Calu3 (cell line): ENCODE data around the gene SLBP. TPM values are rescaled to one million over a fixed set of nuclear protein-coding genes. Genes with fewer than 3 reads are reported as not detected.

ENCODE experiments used
- BruUV-seq: library from RNA; stranded (reverse); fragments of 400-500 nt; replicated peaks from 2 replicates; lab custom pipeline; 2021; lab: Mats Ljungman, UMichigan
- CTCF ChIA-PET: fragments of 300-600 bp; sonication (Branson Sonifier 250); formaldehyde crosslinking; loops from one replicate; lab custom pipeline; 2022; ENCODE audit warnings: antibody characterized with exemption; lab: Charles Lee
- DNase-seq: peaks from one replicate; pipeline ENCODE4 v3.0.0; 2022
- H3K27ac Mint-ChIP-seq: one replicate; pipeline ENCODE4 v1.8.0; 2022; ENCODE audit warnings: mixed read lengths; ENCODE audit not compliant: unreplicated experiment
- H3K27me3 Mint-ChIP-seq: one replicate; pipeline ENCODE4 v1.8.0; 2022; ENCODE audit warnings: mixed read lengths; ENCODE audit not compliant: unreplicated experiment
- H3K36me3 Mint-ChIP-seq: one replicate; pipeline ENCODE4 v1.8.0; 2022; ENCODE audit warnings: mild to moderate bottlenecking, moderate library complexity, mixed read lengths; ENCODE audit not compliant: insufficient read depth, unreplicated experiment
- H3K4me1 Mint-ChIP-seq: one replicate; pipeline ENCODE4 v1.8.0; 2022; ENCODE audit warnings: mild to moderate bottlenecking, low read depth, mixed read lengths; ENCODE audit not compliant: unreplicated experiment
- H3K4me3 Mint-ChIP-seq: one replicate; pipeline ENCODE4 v1.8.0; 2022; ENCODE audit warnings: mild to moderate bottlenecking, low read depth, moderate library complexity, mixed read lengths; ENCODE audit not compliant: unreplicated experiment
- H3K9me3 Mint-ChIP-seq: one replicate; pipeline ENCODE4 v1.8.0; 2022; ENCODE audit warnings: low read depth, mixed read lengths; ENCODE audit not compliant: unreplicated experiment
- intact Hi-C: fragments of 100-400 bp; cut with micrococcal nuclease; formaldehyde crosslinking; loops from one replicate; pipeline ENCODE4 v1.10.0; 2022; ENCODE audit not compliant: unreplicated experiment
- total RNA-seq: library from RNA; stranded (reverse); gene quantifications from 2 replicates; pipeline ENCODE4 v1.2.3, GENCODE V29; 2022
- TF ChIP-seq, protein P1 (sequence below): fragments of 200-600 bp; IDR thresholded peaks from one replicate; pipeline ENCODE4 v1.8.0; 2022; ENCODE audit warnings: antibody characterized with exemption; ENCODE audit not compliant: unreplicated experiment

Gene SLBP
- total RNA-seq, 1 experiment from 2014 or later, result 46.1 TPM

DNA sequence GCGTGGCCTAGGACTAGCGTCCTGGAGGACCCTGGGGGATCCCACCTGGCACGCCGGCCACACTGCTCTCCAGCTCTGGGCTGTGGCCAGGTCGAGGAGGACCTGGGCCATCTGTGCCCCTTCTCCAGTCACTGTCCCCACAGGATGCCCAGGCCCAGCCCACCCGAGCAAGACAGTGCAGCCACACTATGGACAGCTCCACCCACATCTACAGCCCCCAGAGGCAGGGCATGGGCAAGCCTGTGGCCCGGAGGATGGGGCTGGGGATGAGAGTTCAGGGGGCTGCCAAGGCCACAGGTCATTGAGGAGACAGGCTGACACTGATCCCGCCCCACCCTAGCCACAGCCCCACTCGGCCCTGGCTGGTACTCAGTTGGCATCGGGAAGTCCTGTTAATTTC, 58.3 kb downstream of the SLBP start:
- CTCF ChIA-PET, result no interaction called here
- H3K4me3 Mint-ChIP-seq, result no peak overlapping the region

DNA sequence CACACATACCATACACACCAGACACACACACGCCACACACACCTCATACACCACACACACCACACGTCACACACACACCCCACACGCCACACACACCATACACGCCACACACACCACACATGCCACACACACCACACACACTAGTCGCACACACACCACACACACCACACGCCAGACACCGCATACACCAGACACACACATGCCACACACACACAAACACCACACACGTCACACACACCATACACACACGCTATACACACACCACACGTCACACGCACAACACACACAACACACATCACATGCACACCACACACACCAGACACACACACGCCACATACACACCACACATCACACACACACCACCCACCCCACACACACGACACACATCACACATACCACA, 60.0 kb downstream of the SLBP start:
- Mint-ChIP-seq H3K36me3 (no peaks in the 10 kb centered on the region), H3K4me3 (no peak overlapping the region), H3K27me3 (no peaks in the 10 kb centered on the region), H3K9me3 (no peaks in the 10 kb centered on the region), H3K27ac (no peak overlapping the region), H3K4me1 (no peaks in the 10 kb centered on the region)
- intact Hi-C loops, result no loop called here
- BruUV-seq, result no TSS peak
- TF ChIP-seq, protein P1, sequence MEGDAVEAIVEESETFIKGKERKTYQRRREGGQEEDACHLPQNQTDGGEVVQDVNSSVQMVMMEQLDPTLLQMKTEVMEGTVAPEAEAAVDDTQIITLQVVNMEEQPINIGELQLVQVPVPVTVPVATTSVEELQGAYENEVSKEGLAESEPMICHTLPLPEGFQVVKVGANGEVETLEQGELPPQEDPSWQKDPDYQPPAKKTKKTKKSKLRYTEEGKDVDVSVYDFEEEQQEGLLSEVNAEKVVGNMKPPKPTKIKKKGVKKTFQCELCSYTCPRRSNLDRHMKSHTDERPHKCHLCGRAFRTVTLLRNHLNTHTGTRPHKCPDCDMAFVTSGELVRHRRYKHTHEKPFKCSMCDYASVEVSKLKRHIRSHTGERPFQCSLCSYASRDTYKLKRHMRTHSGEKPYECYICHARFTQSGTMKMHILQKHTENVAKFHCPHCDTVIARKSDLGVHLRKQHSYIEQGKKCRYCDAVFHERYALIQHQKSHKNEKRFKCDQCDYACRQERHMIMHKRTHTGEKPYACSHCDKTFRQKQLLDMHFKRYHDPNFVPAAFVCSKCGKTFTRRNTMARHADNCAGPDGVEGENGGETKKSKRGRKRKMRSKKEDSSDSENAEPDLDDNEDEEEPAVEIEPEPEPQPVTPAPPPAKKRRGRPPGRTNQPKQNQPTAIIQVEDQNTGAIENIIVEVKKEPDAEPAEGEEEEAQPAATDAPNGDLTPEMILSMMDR, result no peak
- CTCF ChIA-PET, result no interaction called here
- no peak for DNase-seq

More for the DNA sequence above, 58.3 kb downstream of the SLBP start:
- no TSS peak for BruUV-seq
- DNase-seq, result no peak
- intact Hi-C loops, result no loop called here
- Mint-ChIP-seq H3K36me3 (no peaks in the 10 kb centered on the region), H3K27ac (no peak overlapping the region), H3K4me1 (no peaks in the 10 kb centered on the region), H3K9me3 (no peaks in the 10 kb centered on the region), H3K27me3 (no peaks in the 10 kb centered on the region)
- TF ChIP-seq, protein P1, result no peak

DNA sequence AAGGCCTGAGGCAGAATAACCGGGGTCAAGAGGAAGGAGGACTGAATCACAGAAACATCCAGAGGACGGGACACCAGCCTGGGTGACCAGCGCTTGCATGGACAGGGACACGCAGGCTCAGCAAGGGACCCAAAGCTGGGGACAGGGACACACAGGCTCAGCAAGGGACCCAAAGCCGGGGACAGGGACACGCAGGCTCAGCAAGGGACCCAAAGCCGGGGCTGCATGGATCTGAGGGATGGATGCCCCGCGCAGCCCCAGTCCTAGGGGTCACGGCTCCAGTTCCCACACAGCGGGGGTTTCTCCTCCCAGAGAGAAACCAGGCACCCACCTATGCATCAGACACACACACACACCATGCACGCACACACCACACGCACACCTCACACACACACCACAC, 60.5 kb downstream of the SLBP start:
- Mint-ChIP-seq H3K4me1 (no peaks in the 10 kb centered on the region), H3K27me3 (no peaks in the 10 kb centered on the region), H3K4me3 (no peak overlapping the region), H3K9me3 (no peaks in the 10 kb centered on the region), H3K36me3 (no peaks in the 10 kb centered on the region), H3K27ac (no peak overlapping the region)
- DNase-seq, result no peak
- no TSS peak for BruUV-seq
- intact Hi-C loops, result no loop called here
- CTCF ChIA-PET, result no interaction called here
- TF ChIP-seq, protein P1, result no peak

DNA sequence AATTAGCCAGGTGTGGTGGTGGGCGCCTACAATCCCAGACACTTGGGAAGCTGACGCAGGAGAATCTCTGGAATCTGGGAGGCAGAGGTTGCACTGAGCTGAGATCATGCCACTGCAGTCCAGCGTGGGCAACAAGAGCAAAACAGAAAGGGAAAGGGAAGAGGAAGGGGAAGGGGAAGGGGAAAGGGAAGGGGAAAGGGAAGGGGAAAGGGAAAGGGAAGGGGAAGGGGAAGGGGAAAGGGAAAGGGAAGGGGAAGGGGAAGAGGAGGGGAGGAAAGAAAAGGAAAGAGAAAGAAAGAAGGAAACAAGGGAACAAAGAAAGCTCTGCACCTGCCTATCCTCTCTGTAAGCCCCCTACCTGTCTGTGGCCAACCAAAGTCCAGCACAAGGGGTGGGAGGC, 63.2 kb downstream of the SLBP start:
- no peaks in the 10 kb centered on the region for H3K36me3 Mint-ChIP-seq
- H3K27ac Mint-ChIP-seq, result no peak overlapping the region
- H3K27me3 Mint-ChIP-seq, result no peaks in the 10 kb centered on the region
- no peak for DNase-seq
- CTCF ChIA-PET, result interaction anchor here (0.6 to 1.5 kb wide), 2 partner anchors 77 to 109 kb away, joined by 3 to 4 read pairs; no protein-coding TSS in a partner anchor
- TF ChIP-seq, protein P1, result no peak
- H3K4me1 Mint-ChIP-seq, result no peaks in the 10 kb centered on the region
- no TSS peak for BruUV-seq
- intact Hi-C loops, result no loop called here
- no peaks in the 10 kb centered on the region for H3K9me3 Mint-ChIP-seq
- H3K4me3 Mint-ChIP-seq, result no peak overlapping the region
